Activated T-helper 1 cell treated with anti-CD3 and anti-CD28 coated beads, Interleukin-2, amount 50 U/mL, for 16 hours (primary cell): ENCODE measurements around the gene ARHGAP33.
"Not testable (repeated sequence)": the region's sequence is repeated elsewhere in the genome, so short reads cannot be mapped to it uniquely, and the experiment has no call there.

ENCODE experiments used
- DNase-seq, 2 donors: peaks; one replicate each; pipeline ENCODE4 v3.0.0-alpha.2; 2020; ENCODE audit warnings: low read depth in 1 of 2, low spot score in 1 of 2

ARHGAP33 gene

DNA sequence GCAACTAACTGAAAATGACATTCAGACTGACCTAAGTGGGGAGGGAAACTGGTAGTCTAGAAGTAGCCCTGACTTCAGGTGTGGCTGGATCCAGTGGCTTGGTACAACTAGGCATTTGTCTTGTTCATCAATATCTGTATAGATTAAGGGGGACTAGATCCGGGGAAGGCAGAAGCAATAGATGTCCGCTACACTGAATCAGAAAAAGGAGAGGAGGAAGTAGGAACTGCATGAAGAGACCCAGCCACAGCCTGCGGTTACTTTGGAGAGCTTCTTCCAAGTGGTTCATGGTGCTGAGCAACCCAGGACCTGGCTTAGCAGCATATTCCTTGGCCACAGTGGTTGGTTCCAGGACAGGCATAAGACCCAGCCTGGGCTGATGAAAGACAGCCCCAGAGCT lies 47.2 kb downstream of the ARHGAP33 start:
- DNase-seq: no peak

DNA sequence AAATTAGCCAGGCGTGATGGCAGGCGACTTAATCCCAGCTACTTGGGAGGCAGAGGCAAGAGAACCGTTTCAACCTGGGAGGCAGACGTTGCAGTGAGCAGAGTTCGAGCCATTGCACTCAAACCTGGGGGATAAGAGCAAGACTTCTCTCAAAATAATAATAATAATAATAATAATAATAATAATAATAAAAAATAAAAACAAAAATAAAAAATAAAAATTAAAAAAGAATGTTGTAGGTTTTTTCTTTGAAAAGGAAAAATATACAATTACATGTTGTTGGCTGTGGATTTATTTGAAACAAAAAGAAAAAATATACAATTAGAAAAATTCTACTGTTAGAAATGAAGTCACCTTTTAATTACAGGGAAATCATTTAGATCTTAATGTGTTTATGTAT lies 48.8 kb downstream of the ARHGAP33 start:
- DNase-seq: no peak

DNA sequence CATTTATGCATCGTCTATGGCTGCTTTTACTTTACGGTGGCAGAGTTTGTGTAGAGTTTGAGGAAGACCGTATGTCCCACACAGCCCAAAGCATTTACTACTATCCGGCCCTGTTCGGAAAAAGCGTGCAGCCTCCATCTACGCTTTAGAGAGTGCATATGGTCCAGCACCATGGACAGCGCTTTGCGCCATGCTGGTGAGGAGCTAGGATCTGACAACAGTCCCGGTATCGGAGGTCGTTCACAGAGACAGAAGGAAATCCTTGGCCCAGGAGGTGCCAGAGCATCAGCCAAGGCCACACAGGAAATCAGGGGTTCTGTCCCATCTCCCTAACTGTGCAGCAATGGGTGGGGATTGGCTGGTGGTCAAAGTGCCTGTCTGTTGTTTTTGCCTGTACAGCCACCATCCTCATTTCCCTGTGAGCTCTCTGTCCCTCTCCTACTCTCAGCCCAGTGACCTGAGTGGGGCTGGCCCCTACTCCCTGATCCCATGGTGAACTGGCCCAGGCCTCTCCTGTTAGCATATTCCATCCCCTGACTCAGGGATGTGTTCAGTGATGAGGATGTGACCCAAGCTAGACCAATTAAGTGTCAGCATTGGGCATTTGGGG lies 53.4 kb downstream of the ARHGAP33 start:
- no peak for DNase-seq

DNA sequence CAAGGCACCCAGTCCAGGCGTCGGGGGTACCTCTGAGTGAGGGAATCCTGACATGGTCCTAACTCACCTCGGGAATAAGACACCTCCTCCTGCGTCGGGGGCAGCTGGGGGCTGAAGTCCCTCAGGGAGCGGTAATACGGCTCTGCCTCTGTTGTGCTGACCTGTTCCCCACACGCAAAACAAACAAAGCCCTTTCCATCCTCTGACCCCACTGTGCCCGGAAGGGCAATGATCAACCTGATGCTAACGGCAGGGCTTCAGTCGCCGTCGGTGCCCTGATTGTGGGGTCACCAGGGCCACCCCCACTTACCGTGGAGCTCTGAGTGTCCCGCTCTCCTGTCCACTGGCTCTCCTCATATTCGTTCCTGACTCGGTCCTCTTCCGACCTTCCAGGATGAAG lies 55.6 kb downstream of the ARHGAP33 start:
- DNase-seq: no peak

DNA sequence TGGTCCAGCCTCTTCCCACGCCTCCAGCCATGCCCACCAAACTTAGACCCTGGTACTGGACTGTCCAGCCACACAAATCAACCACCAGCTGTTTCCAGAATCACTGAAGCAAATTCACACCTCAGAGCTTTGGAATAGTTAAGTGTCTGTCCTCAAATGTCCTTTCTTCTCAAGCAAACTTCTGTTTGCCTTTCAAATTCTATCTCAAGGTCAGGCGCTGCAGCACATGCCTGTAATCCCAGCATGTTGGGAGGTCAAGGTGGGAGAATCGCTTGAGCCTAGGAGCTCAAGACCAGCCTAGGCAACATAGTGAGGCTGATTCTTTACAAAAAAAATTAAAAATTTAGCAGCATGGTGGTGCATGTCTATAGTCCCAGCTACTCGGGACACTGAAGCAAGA lies 56.7 kb downstream of the ARHGAP33 start:
- DNase-seq: no peak

DNA sequence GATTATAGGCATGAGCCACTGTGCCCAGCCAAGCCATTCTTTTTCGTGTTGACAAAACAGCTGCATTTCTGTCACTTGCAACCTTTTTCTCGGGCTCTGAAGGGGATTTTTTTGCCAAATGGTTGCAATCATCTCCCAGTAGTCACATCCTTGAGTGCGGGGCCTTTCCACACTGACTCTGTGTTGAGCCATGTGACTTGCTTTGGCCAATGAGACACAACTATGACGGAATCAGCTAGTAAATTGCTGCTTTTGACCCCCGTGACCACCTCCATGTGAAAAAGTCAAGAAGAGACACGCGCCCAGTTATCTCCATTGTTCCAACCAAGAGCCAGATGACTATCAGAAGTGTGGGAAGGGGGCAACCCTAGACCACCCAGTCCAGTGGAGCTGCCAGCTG lies 58.6 kb downstream of the ARHGAP33 start:
- no peak for DNase-seq

DNA sequence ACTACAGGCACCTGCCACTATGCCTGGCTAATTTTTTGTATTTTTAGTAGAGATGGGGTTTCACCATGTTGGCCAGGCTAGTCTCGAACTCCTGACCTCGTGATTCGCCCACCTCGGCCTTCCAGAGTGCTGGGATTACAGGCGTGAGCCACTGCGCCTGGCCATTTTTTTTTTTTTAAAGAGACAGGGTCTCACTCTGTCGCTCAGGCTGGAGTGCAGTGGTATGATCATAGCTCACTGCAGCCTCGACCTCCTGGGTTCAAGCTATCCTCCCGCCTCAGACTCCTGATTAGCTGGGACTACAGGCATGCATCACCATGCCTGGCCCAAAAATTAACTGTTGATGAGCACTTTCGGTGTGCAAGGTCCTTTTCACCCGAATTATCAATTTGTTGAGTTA lies 60.7 kb downstream of the ARHGAP33 start:
- DNase-seq: not testable (repeated sequence)
